ENCODE data around the gene PLPPR3.

PLPPR3 gene

GRCh38 chr19:795691-796581 lies 25.8 kb downstream of the PLPPR3 start:
- DNase-seq, result no peak

- DNase-seq, result no peak
Measured at GRCh38 chr19:795073-795611, 26.6 kb downstream of the PLPPR3 start.

DNA sequence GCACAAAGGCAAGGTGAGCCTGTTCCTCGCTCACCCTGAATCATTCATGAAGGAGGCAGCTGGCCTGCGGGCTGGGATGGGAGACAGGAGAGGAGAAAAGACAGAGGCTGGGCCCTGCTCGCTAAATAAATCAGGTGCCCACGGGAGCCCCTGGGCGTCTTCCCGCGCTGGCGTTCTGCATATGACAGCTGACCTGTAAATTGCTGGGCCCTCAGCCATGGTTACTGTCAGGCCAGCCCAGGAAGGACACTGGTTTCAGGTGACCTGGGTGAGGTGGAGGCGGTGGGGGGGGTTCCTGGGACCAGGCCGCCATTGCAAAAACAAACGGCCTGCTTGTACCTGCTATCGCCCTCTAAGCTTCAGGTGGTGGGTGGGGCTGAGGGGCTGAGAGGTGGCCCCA lies 27.9 kb downstream of the PLPPR3 start:
- no peak for DNase-seq

DNA sequence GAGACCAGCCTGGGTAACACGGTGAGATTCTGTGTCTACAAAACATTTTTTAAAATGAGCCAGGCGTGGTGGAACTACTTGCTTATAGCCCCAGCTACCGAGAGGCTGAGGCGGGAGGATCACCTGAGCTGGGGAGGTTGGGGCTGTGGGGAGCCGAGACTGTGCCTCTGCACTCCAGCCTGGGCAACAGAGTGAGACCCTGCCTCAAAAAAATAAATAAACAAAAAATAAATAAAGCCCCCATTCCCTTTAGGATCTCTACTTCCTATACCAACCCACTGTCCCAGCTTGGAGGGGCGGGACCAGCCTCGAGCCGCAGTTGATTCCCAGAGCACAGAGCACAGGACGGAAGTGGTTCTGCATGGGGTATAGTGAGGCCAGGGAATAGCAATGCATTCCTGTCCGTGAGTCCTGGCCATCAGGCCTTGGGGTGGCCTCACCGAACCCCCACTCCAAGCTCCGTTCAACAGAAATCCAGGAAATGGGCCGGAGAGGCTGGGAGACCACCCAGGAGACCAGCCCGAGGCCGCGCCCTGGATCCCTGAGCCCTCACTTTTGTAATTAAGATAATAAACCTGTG lies 29.4 kb downstream of the PLPPR3 start:
- no peak for DNase-seq

DNA sequence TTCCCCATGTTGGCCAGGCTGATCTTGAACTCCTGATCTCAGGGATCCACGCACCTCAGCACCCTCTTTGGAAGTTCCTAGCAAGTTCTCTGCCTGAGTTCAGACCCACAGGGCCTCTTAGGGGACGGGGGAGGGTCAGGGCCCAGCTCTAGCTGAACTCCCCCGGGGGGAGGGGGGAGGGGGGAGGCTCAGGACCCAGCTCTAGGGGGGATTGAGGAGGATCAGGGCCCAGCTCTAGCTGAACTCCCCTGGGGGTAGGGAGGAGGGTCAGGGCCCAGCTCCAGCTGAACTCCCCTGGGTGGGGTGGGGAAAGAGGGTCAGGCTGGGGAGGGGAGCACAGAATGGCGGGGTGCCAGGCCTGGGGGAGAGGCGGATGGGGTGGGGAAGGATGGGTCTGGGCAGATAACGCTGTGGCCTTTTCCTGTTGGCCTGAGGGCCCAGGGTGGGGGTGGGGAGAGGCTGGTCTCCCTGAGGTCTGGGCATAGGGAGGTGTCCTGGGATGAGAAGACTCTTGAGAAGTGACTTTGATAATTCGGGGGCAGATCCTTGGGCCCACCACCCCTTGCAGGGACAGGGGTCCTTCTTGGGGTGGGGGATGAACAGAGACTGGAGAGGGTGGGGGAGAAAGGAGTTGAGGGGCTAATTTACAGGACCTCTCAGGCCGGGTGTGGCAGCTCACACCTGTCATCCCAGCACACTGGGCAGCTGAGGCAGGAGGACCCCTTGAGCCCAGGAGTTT lies 30.0 kb downstream of the PLPPR3 start:
- no peak for DNase-seq

GRCh38 chr19:791007-791566 lies 30.7 kb downstream of the PLPPR3 start:
- no peak for DNase-seq

DNA sequence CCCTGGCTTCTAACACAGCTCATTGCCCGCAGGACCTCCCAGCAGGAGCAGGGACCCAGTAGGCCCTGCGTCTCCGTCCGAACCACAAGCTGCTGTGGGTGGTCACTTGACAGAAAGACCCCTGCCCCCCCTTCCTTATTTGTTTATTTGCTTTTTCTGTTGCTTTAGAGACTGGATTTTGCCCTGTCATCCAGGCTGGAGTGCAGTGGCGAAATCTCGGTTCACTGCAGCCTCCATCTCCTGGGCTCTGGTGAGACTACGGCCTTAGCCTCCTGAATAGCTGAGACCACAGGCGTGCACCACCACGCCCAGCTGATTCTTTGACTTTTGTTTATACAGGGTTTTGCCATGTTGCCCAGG lies 32.1 kb downstream of the PLPPR3 start:
- no peak for DNase-seq

DNA sequence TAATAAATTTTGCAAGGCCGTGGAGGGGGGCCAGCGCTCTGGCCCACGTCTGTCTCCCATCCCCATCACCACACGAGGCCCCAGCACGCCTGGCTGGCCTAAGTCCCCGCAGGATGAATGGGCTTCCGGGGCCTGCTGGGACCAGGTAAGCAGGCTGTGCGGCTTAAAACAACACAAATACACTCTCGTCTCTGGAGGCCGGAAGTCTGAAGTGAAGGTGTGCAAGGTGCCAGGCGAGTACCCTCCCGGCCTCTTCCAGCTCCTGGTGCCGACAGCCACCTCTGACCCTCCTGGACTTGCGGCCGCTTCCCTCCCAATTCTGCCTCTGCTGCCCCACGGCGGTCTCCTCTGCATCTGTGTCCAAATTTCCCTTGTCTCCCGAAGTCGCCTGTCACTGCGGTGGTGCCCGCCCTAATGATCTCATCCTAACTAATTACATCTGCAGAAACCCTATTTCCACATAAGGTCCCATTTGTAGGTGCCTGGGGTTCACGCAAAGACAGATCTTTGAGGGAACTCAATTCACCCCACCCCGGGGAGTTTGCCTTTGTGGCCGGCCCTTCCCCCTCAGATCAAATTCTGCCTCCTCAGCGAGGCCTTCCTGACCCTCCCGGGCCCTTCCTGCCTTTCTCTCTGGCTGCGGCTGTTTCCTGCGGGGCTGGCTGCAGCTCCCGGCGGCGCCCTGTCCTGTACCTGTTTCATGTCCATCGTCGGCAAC lies 32.6 kb downstream of the PLPPR3 start:
- no peak for DNase-seq

GRCh38 chr19:788686-788982 lies 33.1 kb downstream of the PLPPR3 start:
- no peak for DNase-seq

GRCh38 chr19:787536-787935 lies 34.2 kb downstream of the PLPPR3 start:
- no peak for DNase-seq

DNA sequence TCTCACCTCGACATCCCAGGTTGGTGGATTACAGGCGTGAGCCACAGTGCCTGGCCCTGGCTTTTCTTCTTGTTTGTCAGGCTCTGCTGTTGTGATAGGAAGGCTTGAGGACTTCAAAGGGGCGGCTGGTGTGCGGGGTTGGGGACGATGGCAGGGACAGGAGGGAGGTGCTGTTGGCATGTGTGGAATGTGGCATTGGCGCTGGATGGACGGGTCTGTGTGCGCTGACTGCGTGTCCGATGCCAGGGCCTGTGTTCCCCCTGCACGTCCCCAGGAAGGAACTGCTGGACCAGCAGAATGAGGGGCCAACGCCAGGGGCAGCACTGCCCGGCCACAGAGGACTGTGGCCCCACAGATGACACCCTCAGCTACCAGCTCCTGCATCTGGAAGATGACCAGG lies 37.2 kb downstream of the PLPPR3 start:
- DNase-seq, result no peak

GRCh38 chr19:782878-783668 lies 38.7 kb downstream of the PLPPR3 start:
- DNase-seq, result no peak

DNA sequence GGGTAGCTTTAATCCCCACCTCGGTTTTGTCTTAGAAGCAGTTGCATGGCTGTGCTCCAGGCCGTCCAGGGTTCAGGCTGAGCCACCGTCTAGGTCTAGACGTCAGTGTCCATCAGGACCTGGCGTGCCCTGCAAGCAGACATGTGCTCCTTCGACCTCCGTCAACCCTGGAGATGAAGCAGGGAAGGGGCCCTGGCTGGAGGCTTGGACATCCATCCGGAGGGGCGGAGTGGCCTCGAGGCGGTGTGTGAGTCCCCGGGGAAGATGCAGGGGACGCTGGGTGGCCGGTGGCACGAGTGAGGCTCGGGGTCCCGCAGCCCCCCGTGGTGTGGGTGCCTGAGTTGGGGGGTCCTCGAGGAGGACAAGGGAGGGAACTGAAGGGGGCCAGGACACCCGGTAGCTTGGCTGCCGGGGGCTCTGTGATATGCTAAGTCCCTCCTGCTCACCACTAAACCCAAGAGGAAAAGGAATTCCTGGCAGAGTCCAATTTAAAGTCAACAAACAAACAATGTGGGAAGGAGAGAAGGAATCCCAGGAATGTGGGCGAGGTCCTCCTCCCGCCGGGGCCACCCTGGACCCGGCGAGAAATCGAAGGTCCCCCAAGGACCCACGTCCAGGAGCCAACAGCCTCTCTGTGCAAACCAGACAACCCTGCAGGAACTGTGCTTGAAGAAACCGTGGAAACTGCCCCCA lies 39.4 kb downstream of the PLPPR3 start:
- no peak for DNase-seq

GRCh38 chr19:781800-782184 lies 40.0 kb downstream of the PLPPR3 start:
- DNase-seq, result no peak

DNA sequence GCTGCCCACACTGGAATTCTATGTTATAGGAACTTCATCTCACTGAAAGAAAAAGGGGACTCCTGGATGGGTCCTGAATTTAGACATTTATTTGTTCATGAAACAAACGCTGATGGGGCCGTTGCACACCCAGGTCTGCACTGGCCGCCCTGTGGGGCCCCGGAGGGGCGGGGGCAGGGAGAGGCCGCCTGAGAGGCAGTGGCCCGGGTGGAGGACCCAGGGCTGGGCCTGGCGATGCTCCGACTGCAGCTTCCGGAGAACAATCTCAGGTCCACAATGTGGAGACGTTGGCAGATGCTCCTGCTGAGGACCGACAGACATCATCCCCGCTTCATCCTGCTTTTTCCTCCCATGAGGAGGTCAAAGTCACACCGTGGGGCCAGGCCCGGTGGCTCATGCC lies 40.8 kb downstream of the PLPPR3 start:
- no peak for DNase-seq

- DNase-seq, result no peak
Measured at GRCh38 chr19:778910-779653, 42.7 kb downstream of the PLPPR3 start.

GRCh38 chr19:776549-776948 lies 45.2 kb downstream of the PLPPR3 start:
- no peak for DNase-seq

- no peak for DNase-seq
Measured at GRCh38 chr19:772730-773436, 48.9 kb downstream of the PLPPR3 start.

GRCh38 chr19:772063-772462 lies 49.7 kb downstream of the PLPPR3 start:
- DNase-seq, result no peak

DNA sequence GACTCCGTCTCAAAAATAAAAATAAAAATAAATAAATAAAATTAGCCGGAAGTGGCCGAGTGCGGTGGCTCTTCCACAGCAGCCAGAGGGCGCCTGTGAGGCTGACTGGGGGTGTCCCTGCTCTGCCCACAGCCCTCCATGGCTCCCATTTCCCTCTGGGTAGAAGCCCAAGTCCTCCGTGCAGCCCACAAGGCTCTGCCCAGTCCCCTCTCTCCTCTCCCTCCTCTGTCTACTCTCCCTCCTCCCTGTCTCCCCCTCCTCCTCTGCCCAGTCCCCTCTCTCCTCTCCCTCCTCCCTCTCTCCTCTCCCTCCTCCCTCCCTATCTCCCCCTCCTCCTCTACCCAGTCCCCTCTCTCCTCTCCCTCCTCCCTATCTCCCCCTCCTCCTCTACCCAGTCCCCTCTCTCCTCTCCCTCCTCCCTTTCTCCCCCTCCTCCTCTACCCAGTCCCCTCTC lies 50.4 kb downstream of the PLPPR3 start:
- no peak for DNase-seq
